ENCODE results near the gene TEAD4. TPM values are rescaled to one million over a fixed set of nuclear protein-coding genes. Genes with fewer than 3 reads are reported as not detected.

The TEAD4 gene
- total and polyA plus RNA-seq, 11 donors, result 5.7 to 59.2 (median 16.1) TPM

GRCh38 chr12:3087758-3088650 lies 128.8 kb downstream of the TEAD4 start:
- no peak for TF ChIP-seq POLR2A (IDR thresholded peaks at IDR 0.05)
- TF ChIP-seq, protein P1, sequence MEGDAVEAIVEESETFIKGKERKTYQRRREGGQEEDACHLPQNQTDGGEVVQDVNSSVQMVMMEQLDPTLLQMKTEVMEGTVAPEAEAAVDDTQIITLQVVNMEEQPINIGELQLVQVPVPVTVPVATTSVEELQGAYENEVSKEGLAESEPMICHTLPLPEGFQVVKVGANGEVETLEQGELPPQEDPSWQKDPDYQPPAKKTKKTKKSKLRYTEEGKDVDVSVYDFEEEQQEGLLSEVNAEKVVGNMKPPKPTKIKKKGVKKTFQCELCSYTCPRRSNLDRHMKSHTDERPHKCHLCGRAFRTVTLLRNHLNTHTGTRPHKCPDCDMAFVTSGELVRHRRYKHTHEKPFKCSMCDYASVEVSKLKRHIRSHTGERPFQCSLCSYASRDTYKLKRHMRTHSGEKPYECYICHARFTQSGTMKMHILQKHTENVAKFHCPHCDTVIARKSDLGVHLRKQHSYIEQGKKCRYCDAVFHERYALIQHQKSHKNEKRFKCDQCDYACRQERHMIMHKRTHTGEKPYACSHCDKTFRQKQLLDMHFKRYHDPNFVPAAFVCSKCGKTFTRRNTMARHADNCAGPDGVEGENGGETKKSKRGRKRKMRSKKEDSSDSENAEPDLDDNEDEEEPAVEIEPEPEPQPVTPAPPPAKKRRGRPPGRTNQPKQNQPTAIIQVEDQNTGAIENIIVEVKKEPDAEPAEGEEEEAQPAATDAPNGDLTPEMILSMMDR (IDR thresholded peaks at IDR 0.05), result no peak
- Histone ChIP-seq H3K9me3 (no peaks in the 10 kb centered on the region), H3K4me1 (peaks cover 4 to 90% (median 70%) of the 10 kb centered on the region in 12 donors), H3K36me3 (peaks cover 0 to 15% (median 0%) of the 10 kb centered on the region in 9 donors), H3K4me3 (no peak overlapping the region), H3K27ac (peak overlapping the region in 1 of 12 donors; percentile 82), H3K27me3 (no peaks in the 10 kb centered on the region)
- WGBS, 4 donors, result 77 to 85% (median 81%) methylated on average over 10 to 11 of the region's 11 CpGs
- DNase-seq (no peak), ATAC-seq (no peak)
- intact Hi-C loops (cut with DNase I), result no loop called here

DNA sequence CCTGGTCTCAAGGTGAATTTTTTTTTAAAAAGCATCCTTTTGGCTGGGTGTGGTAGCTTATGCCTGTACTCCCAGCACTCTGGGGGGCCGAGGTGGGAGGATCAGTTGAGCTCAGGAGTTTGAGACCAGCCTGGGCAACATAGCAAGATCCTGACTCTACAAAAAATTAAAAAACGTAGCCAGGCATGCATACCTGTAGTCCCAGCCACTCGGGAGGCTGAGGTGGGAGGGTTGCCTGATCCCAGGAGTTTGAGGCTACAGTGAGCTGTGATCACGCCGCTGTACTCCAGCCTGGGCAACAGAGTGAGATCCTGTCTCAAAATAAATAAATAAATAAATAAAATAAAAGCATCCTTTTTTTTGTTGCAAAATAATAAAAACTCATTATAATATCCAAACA lies 130.4 kb downstream of the TEAD4 start:
- intact Hi-C loops (cut with DNase I), result no loop called here
- peaks cover 0 to 14% (median 0%) of the 10 kb centered on the region in 9 donors for H3K36me3 ChIP-seq
- no peak for ATAC-seq
- TF ChIP-seq POLR2A (IDR thresholded peaks at IDR 0.05), result no peak
- TF ChIP-seq, protein P1 (IDR thresholded peaks at IDR 0.05), result no peak
- H3K27me3 ChIP-seq, result no peaks in the 10 kb centered on the region
- 93 to 98% (median 96%) methylated on average over 5 of the region's 5 CpGs for WGBS, 4 donors
- no peaks in the 10 kb centered on the region for H3K9me3 ChIP-seq
- DNase-seq, result no peak
- H3K27ac ChIP-seq, result no peak overlapping the region
- H3K4me1 ChIP-seq, result peaks cover 4 to 82% (median 60%) of the 10 kb centered on the region in 12 donors
- H3K4me3 ChIP-seq, result no peak overlapping the region

Other genes starting within 250 kb of the TEAD4 start
- gene FKBP4, start 164.4 kb upstream of the TEAD4 start, total RNA-seq, result 10 to 100 TPM; 25.8 to 76.2 (median 44.0) TPM
- 10 to 100 TPM; 25.4 to 84.9 TPM for gene FKBP4, start 164.4 kb upstream of the TEAD4 start, polyA plus RNA-seq
- gene ITFG2, start 146.7 kb upstream of the TEAD4 start, total RNA-seq, result 10 to 100 TPM in 6 of 9 donors, 1 to 10 TPM in 3; 7.6 to 21.7 (median 12.1) TPM
- 10 to 100 TPM; 10.2 to 15.6 TPM for gene ITFG2, start 146.7 kb upstream of the TEAD4 start, polyA plus RNA-seq
- gene NRIP2, start 124.4 kb upstream of the TEAD4 start, total RNA-seq, result 1 to 10 TPM; 1.9 to 3.1 (median 2.1) TPM
- gene NRIP2, start 124.4 kb upstream of the TEAD4 start, polyA plus RNA-seq, result 1 to 10 TPM; 1.9 to 2.1 TPM
- not detected for gene TEX52, start 102.4 kb upstream of the TEAD4 start, total RNA-seq
- gene TEX52, start 102.4 kb upstream of the TEAD4 start, polyA plus RNA-seq, result not detected
- 10 to 100 TPM in 1 of 9 donors, 1 to 10 TPM in 2, under 1 TPM in 6; 0.09 to 13.5 (median 0.68) TPM for gene FOXM1, start 82.2 kb upstream of the TEAD4 start, total RNA-seq
- under 1 TPM; 0.08 to 0.36 TPM for gene FOXM1, start 82.2 kb upstream of the TEAD4 start, polyA plus RNA-seq
- 10 to 100 TPM in 1 of 9 donors, 1 to 10 TPM in 8; 3.1 to 15.0 (median 5.7) TPM for gene RHNO1, start 82.2 kb upstream of the TEAD4 start, total RNA-seq
- gene RHNO1, start 82.2 kb upstream of the TEAD4 start, polyA plus RNA-seq, result 1 to 10 TPM; 3.1 to 6.4 TPM
- gene TULP3, start 68.5 kb upstream of the TEAD4 start, total RNA-seq, result 1 to 10 TPM; 3.5 to 10.0 (median 5.3) TPM
- gene TULP3, start 68.5 kb upstream of the TEAD4 start, polyA plus RNA-seq, result 1 to 10 TPM; 2.6 to 5.6 TPM
- gene TSPAN9, start 118.0 kb downstream of the TEAD4 start, total RNA-seq, result 100 to 1,000 TPM in 8 of 9 donors, 10 to 100 TPM in 1; 70.0 to 387 (median 158) TPM
- 100 to 1,000 TPM; 109 to 120 TPM for gene TSPAN9, start 118.0 kb downstream of the TEAD4 start, polyA plus RNA-seq